Measurements from ENCODE around the gene TBXT.
A peak's percentile ranks its signal among the peaks of the same experiment; 100 is the strongest.
"Not testable (repeated sequence)": the region's sequence is repeated elsewhere in the genome, so short reads cannot be mapped to it uniquely, and the experiment has no call there.

TBXT gene, protein sequence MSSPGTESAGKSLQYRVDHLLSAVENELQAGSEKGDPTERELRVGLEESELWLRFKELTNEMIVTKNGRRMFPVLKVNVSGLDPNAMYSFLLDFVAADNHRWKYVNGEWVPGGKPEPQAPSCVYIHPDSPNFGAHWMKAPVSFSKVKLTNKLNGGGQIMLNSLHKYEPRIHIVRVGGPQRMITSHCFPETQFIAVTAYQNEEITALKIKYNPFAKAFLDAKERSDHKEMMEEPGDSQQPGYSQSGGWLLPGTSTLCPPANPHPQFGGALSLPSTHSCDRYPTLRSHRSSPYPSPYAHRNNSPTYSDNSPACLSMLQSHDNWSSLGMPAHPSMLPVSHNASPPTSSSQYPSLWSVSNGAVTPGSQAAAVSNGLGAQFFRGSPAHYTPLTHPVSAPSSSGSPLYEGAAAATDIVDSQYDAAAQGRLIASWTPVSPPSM

DNA sequence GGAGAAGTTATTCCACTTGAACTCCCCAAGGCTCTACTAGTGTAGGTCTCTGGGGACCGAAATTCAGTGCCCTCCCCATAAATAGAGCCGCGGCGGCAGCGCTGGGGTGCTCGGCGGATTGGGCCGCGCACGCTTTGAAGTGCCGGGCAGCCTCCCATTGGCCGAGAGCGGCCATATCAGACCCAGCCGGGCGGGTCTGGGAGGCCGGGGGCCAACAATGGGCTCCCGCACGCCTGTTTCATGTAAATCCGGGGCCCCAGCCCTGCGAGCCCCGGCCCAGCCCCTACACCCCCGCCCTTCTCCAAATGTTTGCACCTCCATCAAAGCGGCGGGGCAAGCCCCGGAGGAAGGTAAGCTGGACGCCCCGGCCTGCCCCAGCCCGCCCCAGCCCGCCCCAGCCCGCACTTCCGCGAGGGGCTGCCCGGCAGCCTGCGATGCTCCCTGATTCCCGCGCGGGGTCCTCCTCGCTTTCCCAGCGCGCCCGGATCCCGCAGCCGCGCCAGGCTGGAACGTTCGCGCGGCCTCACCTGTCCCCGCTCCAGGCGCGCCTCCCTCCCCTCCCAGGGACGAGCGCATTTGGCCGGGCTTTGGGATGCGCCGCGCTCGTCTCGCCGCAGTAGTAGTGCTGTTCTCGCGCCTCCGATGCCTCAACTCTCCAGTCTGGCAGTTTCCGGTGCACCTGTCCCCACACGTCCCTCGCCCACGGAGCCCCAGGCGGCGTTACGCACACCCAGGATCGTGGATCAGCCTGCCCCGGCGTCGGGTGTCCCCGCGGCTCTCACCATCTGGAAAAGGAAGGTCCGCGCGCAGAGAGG lies at the start of gene TBXT:
TBXT (minus strand) TSS at position 51 of the 815 bp plus-strand sequence. CDS start 260 bp downstream, outside the sequence.
- no peak for DNase-seq

DNA sequence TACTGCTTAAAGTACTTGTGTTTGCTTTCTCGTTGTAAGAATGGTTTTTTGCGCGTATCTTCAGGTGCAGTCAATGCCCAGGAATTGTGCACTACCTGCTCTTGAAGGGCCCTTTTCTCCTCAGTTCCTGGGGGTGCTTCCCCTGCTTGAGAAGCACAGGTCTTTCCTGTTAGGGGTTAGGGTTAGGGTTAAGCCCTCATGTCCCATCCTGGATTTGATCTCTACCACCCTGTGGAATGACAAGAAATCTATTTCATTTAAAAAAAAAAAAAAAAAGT lies 39.6 kb upstream of the TBXT start:
- DNase-seq = no peak

DNA sequence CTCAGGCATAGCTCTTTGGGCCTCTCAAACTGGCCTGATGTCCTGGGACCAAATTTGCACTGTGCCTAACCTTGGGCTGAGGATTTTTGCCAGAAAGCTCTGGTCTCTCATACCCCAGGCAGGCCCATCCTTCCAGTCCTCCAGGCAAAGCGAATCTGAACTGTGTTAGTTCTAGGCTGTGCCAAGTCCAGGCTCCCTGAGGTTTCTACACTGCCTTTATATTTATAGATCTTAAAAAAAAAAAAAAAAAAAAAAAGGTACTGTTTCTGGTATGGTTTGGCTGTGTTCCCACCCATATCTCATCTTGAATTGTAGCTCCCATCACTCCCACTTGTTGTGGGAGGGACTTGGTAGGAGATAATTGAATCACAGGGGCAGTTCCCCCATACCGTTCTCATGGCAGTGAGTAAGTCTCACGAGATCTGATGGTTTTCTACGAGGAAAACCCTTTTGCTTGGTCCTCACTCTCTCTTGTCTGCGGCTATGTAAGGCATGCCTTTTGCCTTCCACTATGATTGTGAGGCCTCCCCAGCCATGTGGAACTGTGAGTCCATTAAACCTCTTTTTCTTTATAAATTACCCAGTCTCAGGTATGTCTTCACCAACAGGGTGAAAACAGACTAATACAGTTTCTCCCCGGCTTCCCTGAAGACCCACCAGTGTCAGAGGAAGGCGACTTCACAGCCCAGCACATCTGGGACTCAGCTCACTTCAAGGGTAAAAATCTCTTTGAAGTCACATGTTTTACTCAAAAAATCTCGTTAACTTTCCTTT lies 39.0 kb upstream of the TBXT start:
- no peak for DNase-seq

DNA sequence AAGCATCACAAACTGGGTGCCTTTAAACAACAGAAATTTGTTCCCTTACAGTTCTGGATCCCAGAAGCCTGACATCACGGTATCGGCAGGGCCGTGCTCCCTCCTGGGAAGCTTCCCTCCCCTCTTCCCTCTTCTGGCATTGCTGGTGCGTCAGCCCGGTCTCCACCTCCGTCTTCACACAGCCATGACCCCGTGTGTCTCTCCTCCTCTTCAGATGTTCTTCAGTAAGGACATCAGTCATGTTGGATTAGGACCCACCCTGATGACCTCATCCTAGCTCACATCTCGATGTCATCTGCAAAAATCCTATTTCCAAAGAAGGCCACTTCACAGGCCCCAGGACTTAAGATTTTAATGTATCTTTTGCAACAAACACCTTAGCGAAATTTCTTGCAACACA lies 38.4 kb upstream of the TBXT start:
- DNase-seq = no peak

DNA sequence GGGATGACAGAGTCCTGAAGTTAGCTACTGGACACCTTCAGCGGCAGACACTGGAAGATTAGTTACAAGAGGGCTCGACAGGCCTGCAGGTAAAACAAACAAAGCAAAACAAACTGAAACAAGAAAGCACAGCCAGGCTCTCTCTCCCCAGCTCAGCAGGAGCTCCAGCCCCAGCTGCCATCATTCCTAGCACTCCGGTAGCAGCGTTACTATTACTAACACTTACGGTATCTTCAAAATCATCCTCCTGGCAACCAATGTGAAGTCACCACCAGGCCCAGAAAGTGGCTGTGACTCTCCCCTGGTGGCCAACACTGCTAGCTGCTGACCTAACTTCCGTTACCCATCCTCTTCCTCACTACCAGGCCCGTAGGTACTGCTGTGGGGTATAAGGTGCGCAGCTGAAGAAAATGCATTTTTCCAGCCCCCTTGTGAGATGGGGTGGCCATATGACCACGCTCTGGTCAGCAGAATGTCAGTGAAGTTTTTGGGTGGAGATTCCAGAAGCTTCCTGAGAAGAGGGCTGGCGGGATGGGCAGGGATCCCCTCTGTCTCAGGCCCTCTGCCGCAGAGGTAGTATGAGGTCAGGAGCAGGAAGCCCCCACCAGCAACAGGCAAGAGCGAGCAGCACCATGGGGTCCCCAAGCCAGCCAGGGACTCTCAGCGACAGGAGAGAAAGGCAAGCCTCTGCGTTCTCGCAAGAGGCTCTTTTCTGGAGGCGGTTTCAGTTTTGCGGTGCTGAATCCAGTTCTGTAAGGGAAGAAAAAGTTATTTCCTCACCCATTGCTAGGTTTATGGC lies 37.4 kb upstream of the TBXT start:
- DNase-seq = peak in 2 of 3 experiments; percentile 9 to 21

DNA sequence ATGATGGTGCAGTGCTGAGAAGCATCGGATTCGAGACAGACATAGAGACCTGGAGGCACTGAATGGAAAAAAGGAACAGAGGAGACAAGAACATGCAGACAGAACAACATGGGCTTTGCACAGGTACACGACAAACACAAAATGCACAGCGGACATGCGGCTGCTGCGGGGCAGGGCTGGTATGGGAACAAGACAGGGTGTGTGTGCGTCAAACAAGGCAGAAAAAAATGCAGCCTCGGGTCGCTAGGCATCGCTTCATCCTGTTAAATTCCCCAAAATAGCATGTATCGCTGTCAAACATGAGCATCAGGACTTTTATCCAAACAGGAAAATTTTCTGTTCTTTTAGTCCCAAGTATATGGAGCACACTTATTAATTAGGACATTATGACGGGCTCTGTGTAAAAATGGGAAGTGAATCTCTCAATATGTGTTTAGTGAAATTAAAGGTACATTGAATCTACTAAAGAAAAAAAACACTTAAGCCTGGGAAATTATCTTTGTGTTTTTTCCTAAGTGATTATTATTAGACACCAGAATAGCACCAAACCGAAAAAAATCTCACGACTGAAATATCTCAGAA lies 36.1 kb upstream of the TBXT start:
- DNase-seq = no peak

DNA sequence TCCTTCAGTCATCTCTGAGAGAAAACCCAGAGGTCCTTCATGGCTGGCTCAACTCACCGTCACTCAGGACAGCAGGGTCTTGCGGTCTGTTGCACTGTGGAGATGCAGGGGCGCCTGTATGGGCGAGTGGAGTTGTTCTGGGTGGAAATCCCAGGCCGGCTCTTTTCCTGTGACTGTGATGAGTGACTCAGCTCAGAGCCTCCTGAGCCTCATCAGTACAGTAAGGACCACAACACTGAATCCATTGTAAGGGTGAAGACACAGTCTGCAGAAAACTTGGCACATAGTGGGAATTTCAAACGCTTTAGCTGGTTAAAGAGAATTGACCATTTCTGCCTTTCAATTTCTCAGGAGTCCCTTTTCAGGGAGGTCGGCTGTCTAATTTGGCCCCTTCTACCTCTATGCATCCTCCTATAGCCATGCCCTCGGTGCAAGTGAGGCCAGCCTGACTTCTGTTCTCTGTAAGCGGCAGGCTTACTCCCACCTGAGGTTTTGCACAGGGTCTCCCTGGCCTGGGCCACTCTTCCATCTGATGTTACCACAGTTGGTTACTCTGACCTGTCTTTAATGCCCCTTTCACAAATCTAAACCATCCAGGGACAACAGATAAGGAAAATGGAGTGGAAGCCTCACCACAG lies 35.5 kb upstream of the TBXT start:
- no peak for DNase-seq

DNA sequence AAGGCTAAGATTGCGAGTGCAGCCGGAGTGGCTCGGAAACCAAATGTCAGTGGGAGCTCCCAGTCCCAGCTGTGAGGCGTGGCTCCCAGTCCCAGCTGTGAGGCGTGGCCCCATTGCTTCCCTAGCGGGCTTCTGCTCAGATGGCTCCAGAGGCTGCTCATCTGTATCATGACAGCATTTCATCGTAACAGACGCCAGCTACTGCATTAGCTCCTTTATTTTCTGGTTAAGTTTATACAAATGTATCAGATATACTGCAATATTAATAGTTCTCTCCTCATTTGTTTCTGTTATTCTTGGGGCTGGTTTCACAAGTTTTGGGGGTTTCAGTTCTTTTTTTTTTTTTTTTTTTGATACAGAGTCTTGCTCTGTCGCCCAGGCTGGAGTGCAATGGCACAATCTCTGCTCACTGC lies 34.7 kb upstream of the TBXT start:
- no peak for DNase-seq

DNA sequence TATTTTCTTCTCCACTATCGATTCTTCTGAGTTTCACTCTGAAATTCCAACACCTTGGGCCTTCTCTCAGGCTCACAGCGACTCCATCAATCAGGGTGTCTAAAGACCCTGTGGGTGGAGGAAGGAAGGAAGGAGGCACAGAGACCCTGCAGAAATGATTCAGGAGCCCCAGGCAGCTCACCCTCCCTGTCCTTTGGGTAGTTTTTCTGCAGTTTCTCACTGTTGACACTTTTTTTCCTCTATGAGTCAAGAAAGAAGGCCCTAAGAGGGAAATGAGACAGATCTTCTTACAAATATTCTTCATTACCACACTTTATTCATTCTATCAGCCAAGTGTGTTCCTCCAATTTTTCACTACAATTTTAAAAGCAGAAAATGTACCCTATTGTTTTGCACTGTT lies 34.2 kb upstream of the TBXT start:
- no peak for DNase-seq

DNA sequence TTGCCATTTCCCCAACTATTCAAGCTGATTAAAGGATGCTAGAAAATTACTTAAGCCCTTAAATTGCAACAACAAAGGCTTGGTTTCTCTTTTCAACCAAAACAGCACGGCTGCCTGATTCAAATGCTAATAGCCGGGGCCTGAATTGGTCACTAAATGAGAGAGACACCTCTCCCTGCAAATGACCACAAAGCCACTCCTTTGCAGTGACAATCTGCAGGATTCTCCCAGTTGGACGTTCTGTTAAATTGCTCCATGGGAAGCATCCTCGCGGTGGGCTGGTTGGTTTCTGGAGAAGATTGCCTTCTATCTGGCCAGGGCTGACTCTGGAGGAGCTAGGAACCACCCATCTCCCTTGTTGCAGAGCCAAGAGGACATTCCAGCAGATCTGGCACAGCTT lies 29.7 kb upstream of the TBXT start:
- DNase-seq = no peak

DNA sequence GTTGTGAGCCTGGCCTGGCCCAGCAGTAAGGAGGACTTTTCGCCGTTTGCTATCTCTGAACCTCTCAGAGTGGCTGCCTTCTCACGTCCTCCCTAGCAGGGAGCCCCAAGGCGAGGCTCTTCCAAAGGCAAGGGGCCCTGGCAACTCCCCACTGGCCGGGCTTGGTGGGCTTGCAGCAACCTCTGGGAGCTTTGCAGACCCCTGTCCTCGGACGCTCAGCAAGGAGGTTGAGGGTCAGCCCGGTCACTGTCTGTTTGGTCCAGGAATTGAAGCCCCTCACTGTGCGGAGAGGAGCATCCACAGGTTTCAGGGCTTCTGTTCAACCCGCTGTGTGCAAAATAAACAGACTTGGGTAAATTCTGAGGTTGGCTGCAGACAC lies 28.2 kb upstream of the TBXT start:
- no peak for DNase-seq

DNA sequence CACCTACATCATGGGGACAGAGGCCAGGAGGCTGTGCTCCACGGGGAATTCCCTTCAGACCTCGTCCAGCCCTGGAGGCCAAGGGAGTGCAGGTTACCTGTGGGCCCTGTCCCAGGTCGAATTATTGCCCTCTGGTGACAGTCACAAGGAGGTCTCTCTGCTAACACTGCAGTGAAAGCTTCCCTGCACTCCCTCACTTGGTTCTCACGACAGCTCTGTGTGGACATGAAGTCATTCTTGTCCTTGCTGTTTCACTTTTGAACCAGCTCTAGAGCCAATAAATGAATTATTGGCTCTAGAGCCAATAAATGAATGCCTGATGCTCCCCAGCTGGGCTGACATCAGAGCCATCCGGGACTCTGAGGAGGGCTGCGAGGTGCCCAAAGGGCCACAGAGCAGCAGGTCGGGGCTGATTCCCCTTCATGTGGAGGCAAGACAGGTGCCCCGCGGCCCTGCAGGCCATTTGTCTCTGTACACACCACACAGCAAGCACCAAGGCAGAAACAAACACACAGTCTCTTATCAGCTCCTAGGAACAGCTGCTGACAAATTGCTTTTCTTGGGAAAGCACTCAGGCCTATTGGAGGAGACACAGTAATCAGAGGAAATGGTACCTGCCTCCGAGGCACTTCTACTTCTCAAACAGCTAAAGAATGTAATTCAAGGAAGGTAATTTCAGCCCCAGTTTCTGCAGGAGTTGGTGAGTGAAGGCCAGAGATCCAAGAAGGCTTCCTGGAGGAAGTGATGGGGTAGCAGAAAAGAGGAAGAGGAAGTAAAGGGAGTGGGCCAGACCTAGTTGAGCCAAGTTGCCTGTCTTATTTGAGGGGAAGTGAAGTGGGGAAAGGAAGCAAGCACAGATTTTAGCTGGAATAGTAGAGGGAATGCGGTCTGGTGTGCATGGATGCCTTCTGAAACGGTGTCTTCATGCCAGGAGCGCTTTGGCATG lies 27.5 kb upstream of the TBXT start:
- peak in 1 of 3 experiments; percentile 15 for DNase-seq

DNA sequence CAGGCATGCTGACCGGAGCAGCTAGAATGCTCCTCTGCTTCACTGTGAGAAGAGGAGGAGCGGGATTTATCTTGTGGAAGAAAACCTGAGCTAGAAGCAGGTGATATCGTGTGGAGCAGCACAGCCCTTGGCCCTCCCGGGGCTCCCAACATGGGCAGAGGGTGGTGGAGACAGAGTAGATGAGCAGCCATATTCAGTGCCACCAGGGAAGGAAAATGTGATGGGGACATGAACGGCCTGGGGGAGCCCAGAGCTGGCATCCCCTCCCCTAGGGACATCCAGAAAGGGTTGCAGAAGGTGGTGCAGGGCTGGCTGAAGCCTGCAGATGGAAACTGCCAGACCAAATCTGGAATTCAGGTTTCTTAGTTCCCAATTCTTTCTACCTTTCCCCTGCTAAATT lies 24.9 kb upstream of the TBXT start:
- DNase-seq = no peak

DNA sequence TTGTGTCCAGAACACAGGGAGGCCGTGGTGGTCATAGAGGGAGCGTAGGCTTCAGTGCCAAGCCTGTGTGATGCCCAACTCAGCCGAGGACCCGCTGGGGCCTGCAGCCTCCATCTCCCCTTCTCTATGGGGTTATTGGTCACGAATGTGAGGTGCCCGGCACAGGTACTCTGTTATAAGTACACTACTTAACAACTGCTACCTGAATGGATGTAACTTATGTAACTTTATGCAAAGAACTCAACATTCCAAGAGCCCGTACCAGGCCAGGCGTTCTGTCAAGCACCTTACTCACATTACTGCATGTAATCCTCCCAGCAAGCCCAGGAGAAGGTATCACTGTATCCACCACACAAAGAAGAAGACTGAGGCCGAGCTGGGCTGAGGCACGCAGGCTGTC lies 24.5 kb upstream of the TBXT start:
- no peak for DNase-seq

DNA sequence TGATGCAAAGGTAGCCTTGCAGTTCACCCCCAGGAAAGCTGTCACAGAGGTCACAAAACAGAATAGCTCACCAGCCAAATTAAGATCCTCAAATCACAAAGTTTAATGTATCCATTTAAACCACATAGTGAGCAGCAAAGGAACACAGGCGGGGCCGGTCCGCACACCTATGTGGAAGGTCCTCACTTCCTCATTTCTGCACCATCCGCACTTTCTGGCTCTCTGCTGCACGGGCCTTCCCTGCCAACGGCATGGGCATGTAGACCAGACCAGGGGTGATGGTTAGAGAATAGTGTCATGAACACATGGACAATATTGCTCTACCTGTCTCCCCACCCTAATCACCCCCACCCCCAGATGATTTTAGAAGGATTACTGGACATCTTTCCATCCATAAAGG lies 12.1 kb upstream of the TBXT start:
- no peak for DNase-seq

DNA sequence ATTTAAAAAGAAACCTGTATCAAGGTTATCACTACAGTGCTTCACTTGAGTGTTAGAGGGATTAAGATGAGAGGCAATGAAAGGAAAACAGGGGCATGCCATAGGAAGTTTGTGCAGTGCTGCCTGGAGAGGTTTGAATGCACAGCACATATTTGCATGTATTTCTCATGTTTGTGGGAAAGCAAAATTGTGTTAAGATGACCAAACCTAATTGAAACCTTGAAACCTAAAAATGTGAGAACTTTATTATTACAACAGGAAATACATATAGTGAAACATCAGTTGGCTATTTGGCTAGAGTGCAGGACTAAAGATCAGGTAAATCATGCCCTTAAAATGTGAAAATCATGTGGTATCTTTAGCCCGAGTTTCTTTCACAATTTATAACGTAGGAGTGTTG lies 8.5 kb upstream of the TBXT start:
- no peak for DNase-seq

DNA sequence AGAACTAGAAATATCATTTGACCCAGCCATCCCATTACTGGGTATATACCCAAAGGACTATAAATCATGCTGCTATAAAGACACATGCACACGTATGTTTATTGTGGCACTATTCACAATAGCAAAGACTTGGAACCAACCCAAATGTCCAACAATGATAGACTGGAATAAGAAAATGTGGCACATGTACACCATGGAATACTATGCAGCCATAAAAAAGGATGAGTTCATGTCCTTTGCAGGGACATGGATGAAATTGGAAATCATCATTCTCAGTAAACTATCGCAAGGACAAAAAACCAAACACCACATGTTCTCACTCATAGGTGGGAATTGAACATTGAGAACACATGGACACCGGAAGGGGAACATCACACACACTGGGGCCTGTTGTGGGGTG lies 7.4 kb upstream of the TBXT start:
- not testable (repeated sequence) for DNase-seq

DNA sequence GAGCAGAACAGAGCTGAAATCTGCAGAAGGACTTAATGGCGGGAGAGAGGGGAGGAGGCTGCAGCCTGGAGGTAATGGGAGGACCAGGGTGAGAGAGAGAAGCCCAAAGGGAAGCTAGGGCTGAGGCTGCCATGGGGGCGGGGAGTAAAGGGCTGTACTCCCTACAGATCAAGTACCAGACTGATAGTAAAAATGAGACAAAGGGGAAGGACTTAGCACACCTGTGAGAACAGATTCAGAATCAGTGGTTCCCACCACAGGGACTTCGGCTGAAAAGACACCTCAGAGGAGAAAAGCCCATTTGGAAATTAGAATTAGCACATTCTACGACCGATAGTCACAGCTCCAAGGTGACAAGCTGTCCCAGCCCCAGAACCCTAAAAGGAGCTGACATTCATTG lies 6.4 kb upstream of the TBXT start:
- no peak for DNase-seq

DNA sequence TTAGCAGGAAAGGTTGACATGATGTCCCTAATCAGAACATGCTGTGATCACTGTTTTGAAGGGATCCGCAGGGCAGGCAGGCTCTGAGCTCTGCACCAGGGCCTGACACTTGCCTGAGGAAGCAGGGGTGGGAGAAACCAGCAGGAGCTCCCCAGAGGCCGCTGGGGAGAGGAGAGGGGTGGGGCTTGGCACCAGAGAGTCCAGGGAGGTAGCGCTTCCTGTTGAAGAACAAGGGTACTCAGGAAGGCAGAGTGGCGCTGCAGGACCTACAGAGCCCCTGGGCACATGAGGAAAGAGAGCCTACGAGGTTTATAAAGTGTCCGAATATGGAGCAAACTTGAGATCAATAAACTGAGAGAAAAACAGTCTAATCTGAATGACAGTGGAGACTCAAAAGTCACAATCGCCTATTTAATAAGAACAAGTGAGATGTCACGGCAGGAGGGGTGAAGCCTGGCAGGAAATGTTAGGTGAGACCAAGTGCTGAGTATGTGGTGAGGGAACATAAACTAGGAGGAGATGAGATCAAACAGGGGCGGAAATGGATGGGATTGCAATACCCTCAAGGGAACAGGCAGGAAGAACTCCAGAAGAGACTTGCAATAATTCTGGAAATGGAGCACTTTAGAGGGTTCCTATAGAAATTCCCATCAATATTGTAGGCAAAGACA lies 5.8 kb upstream of the TBXT start:
- DNase-seq = peak in 1 of 3 experiments; percentile 18

DNA sequence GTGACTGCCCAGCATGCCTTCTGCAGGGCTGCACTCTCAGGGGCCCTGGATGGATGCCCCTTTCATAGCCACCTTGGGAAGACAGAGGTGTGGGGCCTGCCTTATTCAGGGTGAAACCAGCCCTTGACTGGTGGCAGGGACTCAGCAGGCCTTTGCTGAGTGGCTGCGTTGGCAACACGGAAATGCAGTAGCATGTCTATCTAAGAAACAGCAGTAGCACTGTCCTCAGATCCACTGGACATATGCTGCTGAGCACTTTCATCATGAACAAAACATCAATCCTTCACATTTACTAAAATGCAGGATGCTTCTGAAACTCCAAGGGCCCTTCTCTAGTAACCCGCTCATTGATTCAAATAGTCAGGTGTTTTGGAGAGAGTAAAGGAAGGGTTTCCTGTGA lies 4.9 kb upstream of the TBXT start:
- no peak for DNase-seq

Measured in NCI-H1417 (cell line).